ENCODE data around the gene SGTA. TPM values are rescaled to one million over a fixed set of nuclear protein-coding genes. Genes with fewer than 3 reads are reported as not detected.

SGTA gene
- total and polyA plus RNA-seq, 9 of the 15 experiments (the other 6 are each of a cell fraction or from before 2014, with no cell fraction given), result 1.4 to 110 (median 49.9) TPM

DNA sequence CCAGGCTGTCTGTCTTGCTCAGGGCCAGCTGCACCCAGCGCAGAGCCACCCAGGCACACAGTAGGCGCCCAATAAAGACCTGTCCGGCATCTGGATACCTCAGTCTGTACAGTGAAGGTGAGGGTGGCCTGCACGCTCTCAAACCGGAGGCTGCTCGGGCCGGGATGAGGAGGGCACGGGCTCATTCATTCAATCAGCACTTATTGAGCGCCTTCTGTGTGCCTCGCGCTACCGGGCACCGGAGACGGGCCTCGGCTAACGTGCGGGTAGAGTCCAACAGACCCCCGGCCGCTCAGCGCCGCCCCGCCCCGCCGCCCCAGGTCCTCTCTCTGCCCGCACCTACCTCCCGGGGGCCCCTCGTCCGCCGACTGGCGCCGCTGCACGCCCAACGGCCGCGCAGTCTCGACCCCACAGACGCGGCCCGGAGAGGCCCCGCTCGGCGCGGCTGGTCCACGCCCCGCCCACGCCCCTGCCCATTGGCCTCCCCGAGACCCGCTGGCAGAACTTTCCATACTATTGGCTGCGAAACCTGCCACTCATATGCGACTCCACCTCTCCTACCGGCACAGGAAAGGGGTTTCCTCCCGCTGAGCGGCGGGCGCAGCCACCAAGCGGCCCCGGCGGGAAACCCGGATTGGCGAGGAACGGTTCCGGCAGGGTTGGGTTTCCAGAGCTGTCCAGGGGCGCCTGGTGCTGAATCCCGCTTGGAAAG, 43.3 kb downstream of the SGTA start, which contains the start of gene SLC39A3 (continued):
- TF ChIP-seq, protein P1, sequence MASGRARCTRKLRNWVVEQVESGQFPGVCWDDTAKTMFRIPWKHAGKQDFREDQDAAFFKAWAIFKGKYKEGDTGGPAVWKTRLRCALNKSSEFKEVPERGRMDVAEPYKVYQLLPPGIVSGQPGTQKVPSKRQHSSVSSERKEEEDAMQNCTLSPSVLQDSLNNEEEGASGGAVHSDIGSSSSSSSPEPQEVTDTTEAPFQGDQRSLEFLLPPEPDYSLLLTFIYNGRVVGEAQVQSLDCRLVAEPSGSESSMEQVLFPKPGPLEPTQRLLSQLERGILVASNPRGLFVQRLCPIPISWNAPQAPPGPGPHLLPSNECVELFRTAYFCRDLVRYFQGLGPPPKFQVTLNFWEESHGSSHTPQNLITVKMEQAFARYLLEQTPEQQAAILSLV (tag; IDR thresholded peaks at IDR 0.05), result 0 out of 2 replicates have a peak, but pooled peaks have one; percentile 47
- TF ChIP-seq, protein P2, sequence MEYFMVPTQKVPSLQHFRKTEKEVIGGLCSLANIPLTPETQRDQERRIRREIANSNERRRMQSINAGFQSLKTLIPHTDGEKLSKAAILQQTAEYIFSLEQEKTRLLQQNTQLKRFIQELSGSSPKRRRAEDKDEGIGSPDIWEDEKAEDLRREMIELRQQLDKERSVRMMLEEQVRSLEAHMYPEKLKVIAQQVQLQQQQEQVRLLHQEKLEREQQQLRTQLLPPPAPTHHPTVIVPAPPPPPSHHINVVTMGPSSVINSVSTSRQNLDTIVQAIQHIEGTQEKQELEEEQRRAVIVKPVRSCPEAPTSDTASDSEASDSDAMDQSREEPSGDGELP (CRISPR knock-in tag; IDR thresholded peaks at IDR 0.05; ENCODE audit: borderline replicate concordance), result peak; percentile 90
- no peak for TF ChIP-seq ATF1 (CRISPR knock-in tag; IDR thresholded peaks at IDR 0.05)
- peak; percentile 62 for TF ChIP-seq ATF1 (tag; IDR thresholded peaks at IDR 0.05)
- peak; percentile 63; the same call in 1 of the 2 replicates for TF ChIP-seq ZNF584 (CRISPR knock-in tag; IDR thresholded peaks at IDR 0.05; ENCODE audit: low read depth)
- TF ChIP-seq, protein P3, sequence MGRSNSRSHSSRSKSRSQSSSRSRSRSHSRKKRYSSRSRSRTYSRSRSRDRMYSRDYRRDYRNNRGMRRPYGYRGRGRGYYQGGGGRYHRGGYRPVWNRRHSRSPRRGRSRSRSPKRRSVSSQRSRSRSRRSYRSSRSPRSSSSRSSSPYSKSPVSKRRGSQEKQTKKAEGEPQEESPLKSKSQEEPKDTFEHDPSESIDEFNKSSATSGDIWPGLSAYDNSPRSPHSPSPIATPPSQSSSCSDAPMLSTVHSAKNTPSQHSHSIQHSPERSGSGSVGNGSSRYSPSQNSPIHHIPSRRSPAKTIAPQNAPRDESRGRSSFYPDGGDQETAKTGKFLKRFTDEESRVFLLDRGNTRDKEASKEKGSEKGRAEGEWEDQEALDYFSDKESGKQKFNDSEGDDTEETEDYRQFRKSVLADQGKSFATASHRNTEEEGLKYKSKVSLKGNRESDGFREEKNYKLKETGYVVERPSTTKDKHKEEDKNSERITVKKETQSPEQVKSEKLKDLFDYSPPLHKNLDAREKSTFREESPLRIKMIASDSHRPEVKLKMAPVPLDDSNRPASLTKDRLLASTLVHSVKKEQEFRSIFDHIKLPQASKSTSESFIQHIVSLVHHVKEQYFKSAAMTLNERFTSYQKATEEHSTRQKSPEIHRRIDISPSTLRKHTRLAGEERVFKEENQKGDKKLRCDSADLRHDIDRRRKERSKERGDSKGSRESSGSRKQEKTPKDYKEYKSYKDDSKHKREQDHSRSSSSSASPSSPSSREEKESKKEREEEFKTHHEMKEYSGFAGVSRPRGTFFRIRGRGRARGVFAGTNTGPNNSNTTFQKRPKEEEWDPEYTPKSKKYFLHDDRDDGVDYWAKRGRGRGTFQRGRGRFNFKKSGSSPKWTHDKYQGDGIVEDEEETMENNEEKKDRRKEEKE (IDR thresholded peaks at IDR 0.05; ENCODE audit: borderline replicate concordance in 1 of 2, control insufficient read depth in 1 of 2, low read depth in 2 of 2, low read length in 1 of 2), result peak in 1 of 2 experiments; percentile 97; a peak in 2 of 4 replicates
- TF ChIP-seq ZFPM2 (CRISPR knock-in tag; IDR thresholded peaks at IDR 0.05), result no peak
- TF ChIP-seq CBFB (CRISPR knock-in tag; IDR thresholded peaks at IDR 0.05), result no peak; the same call in 1 of the 2 replicates
- peak; percentile 46 for TF ChIP-seq CHD1 (IDR thresholded peaks at IDR 0.05; ENCODE audit: low read length)
- TF ChIP-seq MTA2 (IDR thresholded peaks at IDR 0.05; ENCODE audit: low read depth), result no peak
- TF ChIP-seq, protein P4, sequence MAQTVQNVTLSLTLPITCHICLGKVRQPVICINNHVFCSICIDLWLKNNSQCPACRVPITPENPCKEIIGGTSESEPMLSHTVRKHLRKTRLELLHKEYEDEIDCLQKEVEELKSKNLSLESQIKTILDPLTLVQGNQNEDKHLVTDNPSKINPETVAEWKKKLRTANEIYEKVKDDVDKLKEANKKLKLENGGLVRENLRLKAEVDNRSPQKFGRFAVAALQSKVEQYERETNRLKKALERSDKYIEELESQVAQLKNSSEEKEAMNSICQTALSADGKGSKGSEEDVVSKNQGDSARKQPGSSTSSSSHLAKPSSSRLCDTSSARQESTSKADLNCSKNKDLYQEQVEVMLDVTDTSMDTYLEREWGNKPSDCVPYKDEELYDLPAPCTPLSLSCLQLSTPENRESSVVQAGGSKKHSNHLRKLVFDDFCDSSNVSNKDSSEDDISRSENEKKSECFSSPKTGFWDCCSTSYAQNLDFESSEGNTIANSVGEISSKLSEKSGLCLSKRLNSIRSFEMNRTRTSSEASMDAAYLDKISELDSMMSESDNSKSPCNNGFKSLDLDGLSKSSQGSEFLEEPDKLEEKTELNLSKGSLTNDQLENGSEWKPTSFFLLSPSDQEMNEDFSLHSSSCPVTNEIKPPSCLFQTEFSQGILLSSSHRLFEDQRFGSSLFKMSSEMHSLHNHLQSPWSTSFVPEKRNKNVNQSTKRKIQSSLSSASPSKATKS (CRISPR knock-in tag; IDR thresholded peaks at IDR 0.05), result no peak
- peak; percentile 92 for TF ChIP-seq MBD2 (IDR thresholded peaks at IDR 0.05; ENCODE audit: borderline replicate concordance, low read depth)
- TF ChIP-seq BRF1 (IDR thresholded peaks at IDR 0.05; ENCODE audit: borderline replicate concordance, extremely low read depth, insufficient read length), result no peak
- TF ChIP-seq, protein P5, sequence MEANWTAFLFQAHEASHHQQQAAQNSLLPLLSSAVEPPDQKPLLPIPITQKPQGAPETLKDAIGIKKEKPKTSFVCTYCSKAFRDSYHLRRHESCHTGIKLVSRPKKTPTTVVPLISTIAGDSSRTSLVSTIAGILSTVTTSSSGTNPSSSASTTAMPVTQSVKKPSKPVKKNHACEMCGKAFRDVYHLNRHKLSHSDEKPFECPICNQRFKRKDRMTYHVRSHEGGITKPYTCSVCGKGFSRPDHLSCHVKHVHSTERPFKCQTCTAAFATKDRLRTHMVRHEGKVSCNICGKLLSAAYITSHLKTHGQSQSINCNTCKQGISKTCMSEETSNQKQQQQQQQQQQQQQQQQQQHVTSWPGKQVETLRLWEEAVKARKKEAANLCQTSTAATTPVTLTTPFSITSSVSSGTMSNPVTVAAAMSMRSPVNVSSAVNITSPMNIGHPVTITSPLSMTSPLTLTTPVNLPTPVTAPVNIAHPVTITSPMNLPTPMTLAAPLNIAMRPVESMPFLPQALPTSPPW (CRISPR knock-in tag; IDR thresholded peaks at IDR 0.05), result peak; percentile 67
- TF ChIP-seq, protein P6, sequence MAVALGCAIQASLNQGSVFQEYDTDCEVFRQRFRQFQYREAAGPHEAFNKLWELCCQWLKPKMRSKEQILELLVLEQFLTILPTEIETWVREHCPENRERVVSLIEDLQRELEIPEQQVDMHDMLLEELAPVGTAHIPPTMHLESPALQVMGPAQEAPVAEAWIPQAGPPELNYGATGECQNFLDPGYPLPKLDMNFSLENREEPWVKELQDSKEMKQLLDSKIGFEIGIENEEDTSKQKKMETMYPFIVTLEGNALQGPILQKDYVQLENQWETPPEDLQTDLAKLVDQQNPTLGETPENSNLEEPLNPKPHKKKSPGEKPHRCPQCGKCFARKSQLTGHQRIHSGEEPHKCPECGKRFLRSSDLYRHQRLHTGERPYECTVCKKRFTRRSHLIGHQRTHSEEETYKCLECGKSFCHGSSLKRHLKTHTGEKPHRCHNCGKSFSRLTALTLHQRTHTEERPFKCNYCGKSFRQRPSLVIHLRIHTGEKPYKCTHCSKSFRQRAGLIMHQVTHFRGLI (CRISPR knock-in tag; IDR thresholded peaks at IDR 0.05), result peak; percentile 45; the same call in 1 of the 2 replicates
- no peak for TF ChIP-seq TFAM (CRISPR knock-in tag; conservative IDR thresholded peaks at IDR 0.05)

Data from K562 (cell line).